ENCODE data around the gene ERCC8. TPM values are rescaled to one million over a fixed set of nuclear protein-coding genes. Genes with fewer than 3 reads are reported as not detected.

Gene ERCC8
- total and polyA plus RNA-seq, 2 of the 13 experiments (the other 11 are each of a cell fraction or from before 2014, with no cell fraction given), result 24.4 to 35.2 TPM

- 0 out of 2 replicates have a peak, but pooled peaks have one; percentile 28 for TF ChIP-seq ELF3 (CRISPR knock-in tag; IDR thresholded peaks at IDR 0.05)
- TF ChIP-seq CREM (IDR thresholded peaks at IDR 0.05), result peak; percentile 29; the same call in 1 of the 2 replicates
- no peak for TF ChIP-seq CREM (CRISPR knock-in tag; IDR thresholded peaks at IDR 0.05)
- no peak for TF ChIP-seq RCOR2 (CRISPR knock-in tag; IDR thresholded peaks at IDR 0.05)
- peak; percentile 74 for TF ChIP-seq ZBTB21 (CRISPR knock-in tag; IDR thresholded peaks at IDR 0.05)
- TF ChIP-seq ZNF362 (CRISPR knock-in tag; IDR thresholded peaks at IDR 0.05; ENCODE audit: borderline replicate concordance), result peak; percentile 76; the same call in 1 of the 2 replicates
- no peak for TF ChIP-seq DDIT3 (CRISPR knock-in tag; IDR thresholded peaks at IDR 0.05)
- peak; percentile 49 for TF ChIP-seq RXRB (CRISPR knock-in tag; IDR thresholded peaks at IDR 0.05; ENCODE audit: borderline replicate concordance)
- peak; percentile 51; the same call in 1 of the 2 replicates for TF ChIP-seq PBX2 (CRISPR knock-in tag; IDR thresholded peaks at IDR 0.05)
- peak; percentile 93 for TF ChIP-seq HOXA5 (CRISPR knock-in tag; IDR thresholded peaks at IDR 0.05)
- TF ChIP-seq ZNF337 (CRISPR knock-in tag; IDR thresholded peaks at IDR 0.05; ENCODE audit: borderline replicate concordance, low read depth), result no peak
- peak; percentile 59; the same call in 1 of the 2 replicates for TF ChIP-seq HMG20A (CRISPR knock-in tag; IDR thresholded peaks at IDR 0.05; ENCODE audit: borderline replicate concordance)
- TF ChIP-seq PLRG1 (conservative IDR thresholded peaks at IDR 0.05), result no peak
- TF ChIP-seq SOX6 (IDR thresholded peaks at IDR 0.05), result no peak
- TF ChIP-seq SOX6 (CRISPR knock-in tag; IDR thresholded peaks at IDR 0.05), result peak; percentile 72
- no peak for TF ChIP-seq FOXP1 (IDR thresholded peaks at IDR 0.05)
- TF ChIP-seq FOXP1 (CRISPR knock-in tag; IDR thresholded peaks at IDR 0.05), result peak; percentile 67
- peak; percentile 60; the same call in 1 of the 2 replicates for TF ChIP-seq ZNF609 (CRISPR knock-in tag; IDR thresholded peaks at IDR 0.05; ENCODE audit: borderline replicate concordance)
- TF ChIP-seq ZMYM4 (CRISPR knock-in tag; IDR thresholded peaks at IDR 0.05), result peak; percentile 43
- TF ChIP-seq ZNF629 (CRISPR knock-in tag; conservative IDR thresholded peaks at IDR 0.05), result no peak
- peak; percentile 18; the same call in 1 of the 2 replicates for TF ChIP-seq TCF7 (IDR thresholded peaks at IDR 0.05; ENCODE audit: low read depth)
- TF ChIP-seq EHMT2 (IDR thresholded peaks at IDR 0.05; ENCODE audit: borderline replicate concordance, low read depth, low read length), result no peak
- TF ChIP-seq SOX5 (CRISPR knock-in tag; IDR thresholded peaks at IDR 0.05; ENCODE audit: borderline replicate concordance), result peak; percentile 89
- peak; percentile 26; the same call in 1 of the 2 replicates for TF ChIP-seq SOX13 (IDR thresholded peaks at IDR 0.05)
- peak in 1 of 2 experiments; percentile 85; a peak in 2 of 4 replicates for TF ChIP-seq SOX13 (CRISPR knock-in tag; conservative IDR thresholded peaks at IDR 0.05 in 1 of 2, IDR thresholded peaks at IDR 0.05 in 1 of 2)
Measured at GRCh38 chr5:60886158-60886557, 58.7 kb downstream of the ERCC8 start (continued).
